ENCODE measurements around the gene USP32.
"Not testable (repeated sequence)": the region's sequence is repeated elsewhere in the genome, so short reads cannot be mapped to it uniquely, and the experiment has no call there.

USP32 gene

DNA sequence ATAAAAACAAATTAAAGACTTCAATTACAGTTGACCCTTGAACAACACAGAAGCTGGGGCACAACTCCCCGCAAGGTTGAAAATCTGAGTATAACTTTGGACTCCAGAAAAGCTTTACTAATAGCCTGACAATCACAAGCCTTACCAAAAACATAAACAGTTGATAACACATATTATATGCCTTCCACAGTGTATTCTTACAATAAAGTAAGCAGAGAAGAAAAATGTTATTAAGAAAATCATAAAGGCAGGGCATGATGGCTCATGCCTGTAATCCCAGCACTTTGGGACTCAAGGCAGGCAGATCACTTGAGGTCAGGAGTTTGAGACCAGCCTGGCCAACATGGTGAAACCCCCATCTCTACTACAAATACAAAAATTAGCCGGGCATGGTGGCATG, 58.9 kb downstream of the USP32 start:
- not testable (repeated sequence) for DNase-seq, H3K27me3 Mint-ChIP-seq, H3K4me3 Mint-ChIP-seq, H3K9me3 Mint-ChIP-seq, H3K4me1 Mint-ChIP-seq, ATAC-seq
- H3K27ac Mint-ChIP-seq = peak overlapping the region in 1 of 2 donors; percentile 71

- Mint-ChIP-seq H3K4me1 (peaks cover 8% of the 10 kb centered on the region), H3K9me3 (no peaks in the 10 kb centered on the region), H3K4me3 (no peak overlapping the region), H3K27ac (no peak overlapping the region), H3K27me3 (no peaks in the 10 kb centered on the region)
- DNase-seq (no peak), ATAC-seq (no peak)
These were observed 59.4 kb downstream of the USP32 start for GRCh38 chr17:60332574-60332973.

- Mint-ChIP-seq H3K4me1 (peaks cover 12% of the 10 kb centered on the region), H3K4me3 (no peak overlapping the region), H3K27ac (no peak overlapping the region), H3K9me3 (no peaks in the 10 kb centered on the region), H3K27me3 (no peaks in the 10 kb centered on the region)
- DNase-seq = no peak
- no peak for ATAC-seq
These were observed 61.2 kb downstream of the USP32 start for GRCh38 chr17:60330731-60331130.

GRCh38 chr17:60328679-60329078, 63.3 kb downstream of the USP32 start:
- DNase-seq (no peak), ATAC-seq (no peak)
- peaks cover 4% of the 10 kb centered on the region for H3K4me1 Mint-ChIP-seq
- H3K4me3 Mint-ChIP-seq = no peak overlapping the region
- H3K27ac Mint-ChIP-seq = no peak overlapping the region
- H3K9me3 Mint-ChIP-seq = no peaks in the 10 kb centered on the region
- H3K27me3 Mint-ChIP-seq = no peaks in the 10 kb centered on the region

DNA sequence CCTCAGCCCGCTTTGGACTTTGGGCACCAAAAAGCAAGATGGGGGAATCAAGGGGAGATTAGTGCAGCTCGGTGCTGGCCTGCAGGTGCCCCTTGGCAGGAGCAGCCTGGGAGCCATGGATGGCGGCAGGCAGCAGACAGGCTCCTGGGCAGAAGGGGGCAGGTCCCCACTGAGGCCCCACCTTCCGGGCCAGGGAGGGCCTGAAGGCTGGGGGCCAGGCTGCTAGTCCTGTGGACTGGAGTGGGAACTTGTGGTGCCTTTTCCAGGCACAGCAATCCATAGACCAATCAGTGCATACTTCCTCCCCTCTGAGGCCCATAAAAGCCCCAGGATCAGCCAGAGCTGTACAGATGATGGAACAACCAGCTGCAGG, 64.0 kb downstream of the USP32 start:
- Mint-ChIP-seq H3K9me3 (no peaks in the 10 kb centered on the region), H3K27me3 (no peaks in the 10 kb centered on the region), H3K4me1 (peaks cover 4% of the 10 kb centered on the region), H3K27ac (no peak overlapping the region), H3K4me3 (no peak overlapping the region)
- no peak for ATAC-seq
- no peak for DNase-seq

DNA sequence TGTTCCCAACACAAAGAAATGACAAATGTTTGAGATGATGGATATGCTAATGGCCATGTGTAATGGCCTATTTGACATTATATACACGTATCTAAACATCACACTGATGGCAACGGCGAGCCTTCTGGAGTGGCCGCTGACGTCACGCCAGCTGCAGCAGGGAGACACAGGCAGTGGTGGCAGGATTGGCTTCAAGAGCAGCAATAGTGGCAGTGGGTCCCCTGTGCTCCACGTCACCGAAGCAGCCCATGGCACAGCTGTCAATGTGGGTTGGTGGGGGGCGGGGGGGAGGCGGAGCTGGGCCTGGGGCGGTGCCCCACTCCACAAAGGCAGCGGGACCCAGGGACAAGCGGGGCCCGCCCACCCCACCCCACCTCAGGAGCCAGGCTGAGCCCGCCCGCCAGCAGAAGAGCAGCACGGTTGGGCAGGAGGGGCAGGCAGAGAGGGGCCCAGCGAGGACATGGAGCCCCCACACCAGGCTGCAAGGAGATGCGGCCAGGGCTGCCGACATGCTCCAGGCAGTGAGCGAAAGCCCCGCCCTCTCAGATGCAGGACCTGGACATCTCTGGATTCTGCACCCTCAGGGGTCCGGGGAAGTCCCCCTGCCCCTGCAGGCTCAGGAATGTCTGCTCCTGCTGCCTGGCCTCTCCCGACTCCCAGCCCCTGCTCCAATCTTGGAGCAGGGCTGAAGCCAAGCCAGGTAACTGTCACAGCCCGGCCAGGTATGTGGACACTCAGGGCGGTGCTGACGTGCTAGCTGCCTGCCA, 64.6 kb downstream of the USP32 start:
- H3K4me1 Mint-ChIP-seq = peaks cover 4% of the 10 kb centered on the region
- no peak overlapping the region for H3K4me3 Mint-ChIP-seq
- no peak overlapping the region for H3K27ac Mint-ChIP-seq

DNA sequence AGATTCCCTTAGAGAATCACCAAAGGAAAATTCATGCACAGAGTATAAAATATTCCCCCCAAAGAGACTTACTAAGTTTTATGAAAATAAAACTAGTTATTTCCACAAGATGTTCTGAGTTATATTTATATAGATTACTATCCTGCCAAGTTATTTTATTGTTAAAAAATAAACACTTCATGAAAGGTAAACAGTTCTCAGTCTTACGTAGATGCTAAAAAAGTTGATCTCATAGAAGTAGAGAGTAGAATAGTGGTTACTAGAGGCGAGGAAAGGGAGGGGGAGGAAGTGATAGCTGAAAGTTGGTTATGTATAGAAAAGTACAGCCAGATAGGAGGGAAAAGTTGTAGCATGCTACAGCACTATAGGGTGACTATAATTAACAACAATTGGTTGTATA, 65.2 kb downstream of the USP32 start:
- DNase-seq = no peak
- ATAC-seq = no peak
- no peaks in the 10 kb centered on the region for H3K27me3 Mint-ChIP-seq
- peaks cover 4% of the 10 kb centered on the region for H3K4me1 Mint-ChIP-seq
- H3K9me3 Mint-ChIP-seq = no peaks in the 10 kb centered on the region
- H3K4me3 Mint-ChIP-seq = no peak overlapping the region
- no peak overlapping the region for H3K27ac Mint-ChIP-seq

More for the DNA sequence above, 64.6 kb downstream of the USP32 start:
- Mint-ChIP-seq H3K9me3 (no peaks in the 10 kb centered on the region), H3K27me3 (no peaks in the 10 kb centered on the region)
- DNase-seq (no peak), ATAC-seq (peak; percentile 31)

DNA sequence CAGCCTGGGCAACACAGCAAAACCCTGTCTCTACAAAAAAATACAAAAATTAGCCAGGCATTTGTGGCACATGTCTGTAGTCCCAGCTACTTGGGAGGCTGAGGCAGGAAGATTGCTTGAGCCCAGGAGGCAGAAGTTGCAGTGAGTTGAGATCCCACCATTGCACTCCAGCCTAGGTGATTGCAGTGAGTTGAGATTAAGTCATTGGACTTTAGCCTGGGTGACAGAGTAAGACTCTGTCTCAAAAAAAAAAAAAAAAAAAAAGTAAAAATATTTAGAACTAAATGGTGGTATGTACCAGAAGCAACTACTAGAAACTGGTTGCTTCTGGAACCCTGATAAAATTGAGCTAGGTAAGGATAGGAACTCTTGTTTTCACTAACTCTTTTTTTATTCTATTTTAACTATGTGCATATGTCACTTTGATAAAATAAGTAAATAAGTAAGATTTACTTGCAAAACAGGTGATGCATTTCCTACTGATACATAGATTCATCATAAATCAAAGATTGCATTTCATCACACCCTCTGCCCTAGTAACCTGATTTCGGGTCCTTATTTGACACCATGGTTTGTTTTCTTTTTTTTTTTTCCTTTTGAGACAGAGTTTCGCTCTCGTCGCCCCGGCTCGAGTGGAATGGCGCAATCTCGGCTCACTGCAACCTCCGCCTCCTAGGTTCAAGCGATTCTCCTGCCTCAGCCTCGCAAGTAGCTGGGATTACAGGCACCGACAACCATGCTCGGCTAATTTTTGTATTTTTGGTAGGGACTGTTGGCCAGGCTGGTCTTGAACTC, 66.0 kb downstream of the USP32 start:
- no peaks in the 10 kb centered on the region for H3K9me3 Mint-ChIP-seq
- ATAC-seq = no peak
- H3K27ac Mint-ChIP-seq = no peak overlapping the region
- no peak overlapping the region for H3K4me3 Mint-ChIP-seq
- H3K4me1 Mint-ChIP-seq = peaks cover 11% of the 10 kb centered on the region
- H3K27me3 Mint-ChIP-seq = no peaks in the 10 kb centered on the region
- no peak for DNase-seq

DNA sequence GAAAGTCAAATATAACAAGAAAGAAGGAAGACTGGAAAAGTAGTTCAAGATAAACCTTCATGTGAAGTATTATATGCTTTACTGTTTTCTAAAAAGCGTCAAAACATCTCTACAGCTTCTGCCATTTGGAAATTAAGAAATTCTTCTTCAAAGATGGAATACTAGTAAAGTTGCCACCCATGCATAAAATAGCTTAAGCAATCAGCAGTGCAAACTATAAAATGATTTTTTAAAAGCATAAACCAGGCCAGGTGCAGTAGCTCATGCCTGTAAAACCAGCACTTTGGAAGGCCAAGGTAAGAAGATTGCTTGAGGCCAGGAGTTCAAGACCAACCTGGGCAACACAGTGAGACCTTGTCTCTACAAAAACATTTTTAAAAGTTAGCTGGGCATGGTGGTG, 68.2 kb downstream of the USP32 start:
- no peak for ATAC-seq
- H3K27ac Mint-ChIP-seq = no peak overlapping the region
- DNase-seq = no peak

GRCh38 chr17:60322056-60322387, 69.9 kb downstream of the USP32 start:
- Mint-ChIP-seq H3K27me3 (no peaks in the 10 kb centered on the region), H3K4me3 (no peak overlapping the region), H3K4me1 (peaks cover 12% of the 10 kb centered on the region), H3K27ac (no peak overlapping the region), H3K9me3 (no peaks in the 10 kb centered on the region)
- ATAC-seq = no peak
- DNase-seq = no peak

More for the DNA sequence above, 68.2 kb downstream of the USP32 start:
- H3K9me3 Mint-ChIP-seq = no peaks in the 10 kb centered on the region
- H3K4me3 Mint-ChIP-seq = no peak overlapping the region
- no peaks in the 10 kb centered on the region for H3K27me3 Mint-ChIP-seq
- peaks cover 14% of the 10 kb centered on the region for H3K4me1 Mint-ChIP-seq

DNA sequence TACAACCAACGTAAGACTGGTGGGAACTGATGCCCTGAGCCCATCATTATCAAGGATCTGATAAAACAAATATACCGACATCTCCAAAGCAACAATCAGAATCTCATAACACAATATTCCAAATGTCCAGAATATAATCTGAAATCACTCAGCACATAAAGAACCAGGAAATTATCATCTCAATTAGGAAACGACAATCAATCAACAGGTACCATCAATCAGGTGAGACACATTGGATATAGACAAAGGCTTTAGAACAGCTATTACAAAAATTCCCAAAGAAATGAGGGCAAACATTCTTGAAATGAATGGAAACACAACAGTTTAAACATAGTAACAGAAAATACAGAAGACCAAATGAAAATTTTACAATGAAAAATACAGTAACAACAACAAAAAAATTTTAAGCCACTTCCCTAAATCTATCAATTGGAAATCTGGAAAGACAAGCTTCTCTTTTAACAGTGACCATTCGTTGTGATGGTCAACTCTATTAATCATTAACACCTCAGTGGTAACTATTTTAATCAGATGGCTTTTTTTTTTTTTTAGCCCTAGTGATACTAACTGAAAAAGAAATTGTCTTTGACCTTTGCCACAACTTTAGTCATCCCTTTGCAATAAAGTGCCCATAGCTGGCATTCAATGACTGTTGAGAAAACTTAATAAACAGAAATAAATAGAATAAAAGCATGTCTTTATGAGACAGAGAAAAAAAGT, 70.4 kb downstream of the USP32 start:
- Mint-ChIP-seq H3K9me3 (no peaks in the 10 kb centered on the region), H3K4me3 (no peak overlapping the region), H3K27ac (no peak overlapping the region), H3K27me3 (no peaks in the 10 kb centered on the region), H3K4me1 (peaks cover 10% of the 10 kb centered on the region)
- DNase-seq = no peak
- ATAC-seq = no peak

GRCh38 chr17:60318830-60319229, 73.1 kb downstream of the USP32 start:
- DNase-seq = no peak
- peaks cover 21% of the 10 kb centered on the region for H3K4me1 Mint-ChIP-seq
- no peaks in the 10 kb centered on the region for H3K27me3 Mint-ChIP-seq
- no peaks in the 10 kb centered on the region for H3K9me3 Mint-ChIP-seq
- no peak for ATAC-seq
- H3K4me3 Mint-ChIP-seq = no peak overlapping the region
- no peak overlapping the region for H3K27ac Mint-ChIP-seq

DNA sequence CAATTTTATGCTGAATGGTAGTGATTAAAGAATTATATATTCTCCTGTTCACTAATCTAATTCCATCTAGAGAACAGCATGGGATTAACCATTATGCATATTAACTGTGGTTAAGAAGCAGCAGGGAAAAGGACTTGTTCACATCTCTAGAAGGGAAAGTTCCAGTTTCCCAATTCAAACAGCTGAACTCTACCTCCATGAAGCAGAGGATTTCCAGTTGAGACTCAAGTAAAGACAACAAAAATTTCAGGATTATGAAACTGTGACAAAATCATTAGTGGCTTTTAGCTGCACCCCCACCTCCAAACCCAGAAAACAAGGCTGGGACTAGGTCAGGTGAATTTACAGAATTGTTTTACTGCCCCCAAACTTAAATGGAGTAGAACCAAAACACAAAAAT, 73.6 kb downstream of the USP32 start:
- Mint-ChIP-seq H3K4me1 (peaks cover 25% of the 10 kb centered on the region), H3K4me3 (no peak overlapping the region), H3K27ac (no peak overlapping the region), H3K9me3 (no peaks in the 10 kb centered on the region), H3K27me3 (no peaks in the 10 kb centered on the region)
- ATAC-seq = no peak
- no peak for DNase-seq

- no peak overlapping the region for H3K4me3 Mint-ChIP-seq
- DNase-seq = no peak
- no peak for ATAC-seq
- H3K9me3 Mint-ChIP-seq = no peaks in the 10 kb centered on the region
- no peaks in the 10 kb centered on the region for H3K27me3 Mint-ChIP-seq
- no peak overlapping the region for H3K27ac Mint-ChIP-seq
- H3K4me1 Mint-ChIP-seq = peaks cover 18% of the 10 kb centered on the region
These were observed 76.3 kb downstream of the USP32 start for GRCh38 chr17:60315650-60316049.

DNA sequence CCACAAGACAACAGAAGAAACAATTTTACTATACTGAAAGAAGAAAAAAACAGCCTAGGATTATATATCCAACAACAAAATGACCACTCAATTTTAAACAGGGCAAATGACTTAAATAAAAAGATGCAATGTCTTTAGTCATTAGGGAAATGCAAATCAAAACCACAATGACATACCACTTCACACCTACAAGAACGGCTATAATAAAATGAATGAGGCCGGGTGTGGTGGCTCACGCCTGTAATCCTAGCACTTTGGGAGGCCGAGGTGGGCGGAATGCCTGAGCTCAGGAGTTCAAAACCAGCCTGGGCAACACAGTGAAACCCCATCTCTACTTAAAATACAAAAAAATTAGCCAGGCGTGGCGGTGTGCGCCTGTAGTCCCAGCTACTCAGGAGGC, 77.0 kb downstream of the USP32 start:
- Mint-ChIP-seq H3K27ac (peak overlapping the region in 1 of 2 donors; percentile 41), H3K4me1 (peaks cover 18% of the 10 kb centered on the region)
- DNase-seq, H3K27me3 Mint-ChIP-seq, H3K9me3 Mint-ChIP-seq, H3K4me3 Mint-ChIP-seq: not testable (repeated sequence)
- ATAC-seq = peak; percentile 60

GRCh38 chr17:60314423-60314822, 77.5 kb downstream of the USP32 start:
- Mint-ChIP-seq H3K27me3 (no peaks in the 10 kb centered on the region), H3K27ac (peak overlapping the region; percentile 41 to 87), H3K9me3 (no peaks in the 10 kb centered on the region), H3K4me3 (peak overlapping the region in 1 of 2 donors; percentile 17), H3K4me1 (peaks cover 22% of the 10 kb centered on the region)
- ATAC-seq = no peak
- DNase-seq = no peak

Measured in stimulated activated naive CD8-positive, alpha-beta T cell treated with anti-CD3 and anti-CD28 coated beads, Interleukin-15, amount 100 ng/mL, for 72 hours (primary cell).